Stimulated activated CD8-positive, alpha-beta memory T cell treated with anti-CD3 and anti-CD28 coated beads, Interleukin-12 subunit alpha, Interleukin-12 subunit beta, amount 100 ng/mL, for 24 hours (primary cell): Measurements from ENCODE around the gene CBX1.
"Not testable (repeated sequence)": the region's sequence is repeated elsewhere in the genome, so short reads cannot be mapped to it uniquely, and the experiment has no call there.

Experiments used
- DNase-seq: peaks from one replicate; pipeline ENCODE4 v3.0.0-alpha.2; 2020; ENCODE audit errors: extremely low read depth

Gene CBX1

DNA sequence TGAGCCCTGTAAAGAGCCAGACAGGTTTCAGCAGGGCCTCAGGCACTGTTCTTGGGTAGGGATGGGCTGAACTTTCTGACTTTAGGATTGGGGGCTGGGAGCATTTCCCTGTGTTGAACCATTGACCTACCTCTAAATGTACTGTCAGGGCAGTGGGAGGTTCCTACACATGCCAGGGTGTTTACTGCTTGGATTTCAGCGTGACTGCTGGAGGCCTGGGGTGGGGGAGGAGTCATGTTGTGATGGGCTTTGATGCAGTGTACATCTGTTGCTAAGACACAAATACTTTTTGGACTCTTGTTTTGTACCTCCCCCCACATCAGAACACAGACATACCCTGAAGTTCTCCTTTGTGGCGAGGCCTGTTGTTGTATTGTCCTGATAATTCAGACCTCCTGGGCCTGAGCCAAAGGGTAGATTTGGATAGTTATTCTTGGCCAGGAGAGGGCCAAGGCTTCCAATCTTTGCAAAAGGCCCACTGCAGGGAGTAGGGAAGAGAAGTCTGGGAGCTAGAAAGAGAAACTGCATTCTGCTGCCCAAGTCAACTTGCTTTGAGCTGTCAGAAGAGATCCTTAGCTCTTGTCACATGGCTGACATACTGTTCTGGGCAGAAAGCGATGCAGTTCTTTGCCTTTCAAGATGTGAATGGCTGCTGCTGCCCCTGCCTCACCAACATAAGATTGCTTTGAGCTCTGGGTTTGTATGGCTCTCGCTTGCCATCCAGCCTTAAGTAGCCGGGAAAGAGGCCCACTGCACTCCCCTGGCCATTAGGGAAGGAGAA lies 49.4 kb downstream of the CBX1 start:
- DNase-seq, result no peak

DNA sequence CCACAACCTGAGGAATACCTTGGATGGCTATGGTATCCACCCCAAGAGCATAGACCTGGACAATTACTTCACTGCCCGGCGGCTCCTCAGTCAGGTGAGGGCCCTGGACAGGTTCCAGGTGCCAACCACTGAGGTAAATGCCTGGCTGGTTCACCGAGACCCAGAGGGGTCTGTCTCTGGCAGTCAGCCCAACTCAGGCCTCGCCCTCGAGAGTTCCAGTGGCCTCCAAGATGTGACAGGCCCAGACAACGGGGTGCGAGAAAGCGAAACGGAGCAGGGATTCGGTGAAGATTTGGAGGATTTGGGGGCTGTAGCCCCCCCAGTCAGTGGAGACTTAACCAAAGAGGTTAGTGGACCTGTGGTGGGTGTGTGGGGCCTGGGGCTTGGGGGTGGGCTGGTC lies 50.0 kb downstream of the CBX1 start:
- DNase-seq, result no peak

DNA sequence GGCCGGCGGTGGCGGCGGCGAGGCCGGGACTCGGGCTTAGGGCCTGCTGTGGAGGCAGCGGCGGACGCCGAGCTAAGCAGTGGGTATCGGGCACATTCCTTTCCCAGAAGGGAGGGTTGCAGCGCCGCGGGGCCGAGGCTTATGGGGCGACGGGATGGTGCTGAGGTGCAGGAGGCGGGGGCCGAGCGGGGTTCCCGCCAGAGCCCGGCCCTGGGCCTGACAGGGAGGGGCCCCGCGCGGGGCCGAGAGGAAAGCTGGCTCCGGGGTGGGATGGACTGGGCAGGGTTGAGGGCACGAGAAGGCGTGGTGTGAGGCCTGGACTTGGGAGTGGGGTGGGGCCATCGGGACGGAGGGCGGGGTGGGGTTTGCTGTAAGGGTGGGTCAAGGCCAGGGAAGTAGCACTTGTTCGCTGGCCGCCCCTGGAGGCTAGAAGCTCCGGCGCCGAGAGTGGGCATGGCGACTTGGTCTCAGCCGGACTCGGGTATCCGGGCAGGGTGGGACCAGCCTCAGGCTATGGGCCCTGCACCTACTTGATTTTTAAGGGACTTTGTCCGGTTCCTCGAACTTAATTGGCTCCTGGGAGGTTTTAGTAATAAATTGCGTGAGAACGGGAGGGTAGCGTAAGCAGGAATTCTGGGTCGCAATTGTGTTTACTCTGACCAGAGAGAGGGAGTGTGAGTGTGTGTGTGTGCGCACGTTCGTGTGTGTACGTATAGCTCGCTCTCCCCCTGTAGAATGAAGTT lies 52.7 kb downstream of the CBX1 start:
- no peak for DNase-seq

- DNase-seq, result peak; percentile 97
Observed at GRCh38 chr17:48047741-48048383, 53.4 kb downstream of the CBX1 start, which contains the start of gene NFE2L1. NFE2L1 (plus strand) TSS chr17:48048359; CDS start chr17:48051119, 2,760 bp downstream.

- DNase-seq, result no peak
Observed at GRCh38 chr17:48047113-48047740, 54.1 kb downstream of the CBX1 start.

DNA sequence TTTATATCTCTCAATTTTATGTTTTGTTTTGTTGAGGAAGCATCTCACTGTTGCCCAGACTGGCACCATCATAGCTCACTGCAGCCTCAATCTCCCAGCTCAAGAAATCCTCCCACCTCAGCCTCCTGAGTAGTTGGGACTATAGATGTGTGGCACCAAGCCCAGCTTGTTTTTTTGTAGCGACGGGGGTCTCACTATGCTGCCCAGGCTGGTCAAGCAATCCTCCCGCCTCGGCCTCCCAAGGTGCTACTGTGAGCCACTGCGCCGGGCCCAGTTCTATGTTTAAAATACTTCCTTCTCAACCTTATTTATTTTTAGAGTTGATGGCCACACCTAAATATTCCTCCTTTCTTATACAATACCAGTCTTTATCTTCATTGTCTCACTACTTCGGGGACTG lies 55.0 kb downstream of the CBX1 start:
- no peak for DNase-seq

- DNase-seq, result no peak
Observed at GRCh38 chr17:48045316-48046001, 55.8 kb downstream of the CBX1 start.

DNA sequence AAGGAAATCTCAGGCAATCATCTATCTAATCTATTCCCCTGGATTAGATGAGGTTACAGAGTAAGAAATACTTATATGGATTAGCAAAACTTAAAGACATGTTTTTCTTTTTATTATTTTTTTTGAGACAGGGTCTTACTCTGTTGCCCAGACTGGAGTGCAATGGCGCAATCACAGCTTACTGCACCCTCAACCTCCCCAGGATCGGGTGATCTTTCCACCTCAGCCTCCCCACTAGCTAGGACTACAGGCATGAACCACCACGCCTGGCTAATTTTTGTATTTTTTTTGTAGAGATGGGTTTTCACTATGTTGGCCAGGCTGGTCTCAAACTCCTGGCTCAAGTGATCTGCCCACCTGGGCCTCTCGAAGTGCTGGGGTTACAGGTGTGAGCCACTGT lies 56.4 kb downstream of the CBX1 start:
- DNase-seq, result no peak

DNA sequence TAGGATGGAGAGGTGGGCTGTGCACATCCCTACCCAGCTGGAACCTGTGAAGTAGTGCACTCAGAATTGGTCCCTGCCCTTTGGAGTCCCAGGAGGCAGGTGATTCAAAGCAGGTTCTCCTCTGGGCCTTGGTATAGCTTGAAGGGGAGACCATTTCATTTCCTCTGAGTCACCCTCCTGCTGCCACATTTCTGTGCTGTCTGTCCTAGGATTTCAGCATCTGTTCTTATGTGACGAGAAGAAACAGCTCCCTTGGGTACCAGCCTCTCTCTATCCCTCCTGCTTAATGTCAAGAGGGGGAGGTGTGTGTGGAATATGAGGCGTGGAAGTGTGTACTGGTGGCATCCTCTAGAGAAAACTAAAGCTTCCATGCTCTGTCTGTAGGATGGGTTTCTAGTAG lies 58.1 kb downstream of the CBX1 start:
- no peak for DNase-seq

DNA sequence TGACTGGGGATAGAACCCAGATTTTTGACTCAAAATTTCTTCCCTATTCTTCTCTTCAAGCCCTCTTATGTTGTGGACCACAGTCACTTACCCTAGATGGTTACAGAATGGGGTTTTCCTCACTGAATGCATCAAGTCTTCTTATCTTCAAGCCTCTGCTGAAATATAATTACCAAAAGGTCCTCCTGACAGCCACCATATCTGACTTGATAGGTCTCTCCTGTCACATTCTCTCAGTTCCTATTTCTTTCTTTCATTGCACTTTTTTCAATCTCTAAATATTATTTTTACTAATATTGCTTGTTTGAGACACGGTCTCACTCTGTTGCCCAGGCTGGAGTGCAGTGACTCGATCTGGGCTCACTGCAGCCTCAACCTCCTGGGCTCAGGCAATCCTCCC lies 62.6 kb downstream of the CBX1 start:
- DNase-seq, result no peak

- no peak for DNase-seq
Observed at GRCh38 chr17:48037838-48038323, 63.4 kb downstream of the CBX1 start.

- no peak for DNase-seq
Observed at GRCh38 chr17:48037036-48037837, 64.0 kb downstream of the CBX1 start, which contains the start of gene COPZ2. COPZ2 (minus strand) TSS chr17:48037797; CDS start chr17:48037777, 20 bp downstream.

DNA sequence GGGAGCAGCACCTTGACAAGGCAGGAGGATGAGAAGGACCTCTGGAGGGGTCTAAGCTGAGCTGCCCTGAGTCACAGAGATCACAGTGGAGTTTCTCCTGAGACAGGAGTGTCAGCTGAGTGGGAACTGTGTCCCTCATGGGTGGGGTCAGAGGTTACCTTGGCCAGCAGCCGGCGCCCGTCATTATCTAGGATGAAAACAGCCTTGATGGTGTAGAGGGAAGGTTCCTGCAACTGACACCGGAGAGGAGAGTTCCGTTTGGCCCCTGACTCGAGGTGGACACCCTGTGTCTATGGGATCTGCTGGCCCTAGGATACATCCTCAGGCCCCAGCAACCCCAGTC lies 64.6 kb downstream of the CBX1 start:
- DNase-seq, result no peak

- DNase-seq, result not testable (repeated sequence)
Observed at GRCh38 chr17:48034734-48035133, 66.5 kb downstream of the CBX1 start.

DNA sequence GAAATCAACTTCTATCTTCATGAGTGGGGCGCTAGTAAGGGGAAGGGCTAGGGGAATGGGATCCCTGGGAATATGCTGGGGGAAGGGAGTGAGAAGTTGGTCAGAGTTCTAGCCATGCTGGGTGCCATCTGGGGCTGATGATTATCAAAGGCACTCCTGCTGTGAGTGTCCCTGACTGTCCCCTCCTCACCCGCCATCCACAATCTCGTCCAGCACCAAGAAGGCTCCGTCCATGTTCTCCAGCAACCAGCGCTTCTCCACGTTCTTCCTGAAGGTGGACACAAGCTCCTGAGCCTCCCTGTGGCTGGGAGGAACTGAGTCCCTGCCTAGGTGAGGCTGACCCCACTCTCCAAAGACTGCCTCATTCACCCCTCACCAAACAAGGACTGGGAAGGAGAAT lies 69.3 kb downstream of the CBX1 start:
- no peak for DNase-seq

DNA sequence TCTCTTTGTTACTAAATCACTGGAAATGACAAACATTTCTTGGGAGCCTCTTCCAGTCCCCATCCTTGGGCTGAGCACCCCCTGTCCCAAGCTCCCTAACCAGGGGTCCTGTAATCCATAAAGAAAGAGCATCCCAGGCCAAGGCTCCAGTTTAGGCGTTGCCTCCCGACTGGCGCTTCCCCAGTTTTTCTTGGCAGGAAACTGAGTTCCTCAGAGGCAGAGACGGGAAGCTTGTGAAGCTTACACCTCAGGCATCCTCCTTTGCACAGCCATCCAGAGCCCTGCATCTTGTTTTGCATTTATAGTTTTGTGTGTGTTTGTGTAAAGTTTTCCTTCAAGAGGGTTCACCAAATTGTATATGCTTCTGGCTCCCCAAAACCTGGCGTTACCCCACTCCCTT lies 70.7 kb downstream of the CBX1 start:
- no peak for DNase-seq

GRCh38 chr17:48028736-48029135 lies 72.5 kb downstream of the CBX1 start:
- DNase-seq, result no peak

- no peak for DNase-seq
Observed at GRCh38 chr17:48027322-48027981, 73.8 kb downstream of the CBX1 start.

GRCh38 chr17:48026502-48027321 lies 74.6 kb downstream of the CBX1 start:
- DNase-seq, result peak; percentile 49
